LNCaP clone FGC (cell line): Measurements from ENCODE around the gene HOXC13.

Source experiments
- DNase-seq: peaks from one replicate; pipeline ENCODE4 v3.0.0-alpha.2; 2011; ENCODE audit warnings: low read depth
- H3K4me3 ChIP-seq: 2 replicates; pipeline ENCODE4 v1.5.1; 2011; ENCODE audit warnings: mild to moderate bottlenecking, low read depth, low read length, control low read depth
- TF ChIP-seq, protein P1 (sequence below): IDR thresholded peaks from 2 replicates; pipeline ENCODE4 v1.5.1; 2012; ENCODE audit warnings: mild to moderate bottlenecking; ENCODE audit not compliant: control insufficient read depth, insufficient read depth; ENCODE audit errors: extremely low read depth

Gene HOXC13

DNA sequence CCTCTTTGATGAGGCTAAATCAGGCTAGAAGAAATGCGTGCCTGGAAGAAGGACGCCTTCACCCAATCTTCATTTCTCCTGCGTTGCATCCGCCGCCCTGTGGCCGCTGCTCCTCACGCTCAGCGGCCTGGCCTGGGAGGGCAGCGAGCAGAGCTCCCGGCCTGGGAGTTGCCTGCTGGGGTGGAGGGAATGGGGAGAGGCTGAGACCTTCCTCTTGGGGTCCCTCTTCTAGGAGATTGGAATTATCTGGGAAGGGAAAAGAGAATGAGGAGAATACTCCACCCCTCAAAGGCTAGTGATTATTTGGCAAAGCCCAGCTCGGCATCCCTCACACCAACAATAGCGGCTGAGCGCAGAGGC is 13.7 kb downstream of the HOXC13 start:
- no peak overlapping the region for H3K4me3 ChIP-seq
- TF ChIP-seq, protein P1, sequence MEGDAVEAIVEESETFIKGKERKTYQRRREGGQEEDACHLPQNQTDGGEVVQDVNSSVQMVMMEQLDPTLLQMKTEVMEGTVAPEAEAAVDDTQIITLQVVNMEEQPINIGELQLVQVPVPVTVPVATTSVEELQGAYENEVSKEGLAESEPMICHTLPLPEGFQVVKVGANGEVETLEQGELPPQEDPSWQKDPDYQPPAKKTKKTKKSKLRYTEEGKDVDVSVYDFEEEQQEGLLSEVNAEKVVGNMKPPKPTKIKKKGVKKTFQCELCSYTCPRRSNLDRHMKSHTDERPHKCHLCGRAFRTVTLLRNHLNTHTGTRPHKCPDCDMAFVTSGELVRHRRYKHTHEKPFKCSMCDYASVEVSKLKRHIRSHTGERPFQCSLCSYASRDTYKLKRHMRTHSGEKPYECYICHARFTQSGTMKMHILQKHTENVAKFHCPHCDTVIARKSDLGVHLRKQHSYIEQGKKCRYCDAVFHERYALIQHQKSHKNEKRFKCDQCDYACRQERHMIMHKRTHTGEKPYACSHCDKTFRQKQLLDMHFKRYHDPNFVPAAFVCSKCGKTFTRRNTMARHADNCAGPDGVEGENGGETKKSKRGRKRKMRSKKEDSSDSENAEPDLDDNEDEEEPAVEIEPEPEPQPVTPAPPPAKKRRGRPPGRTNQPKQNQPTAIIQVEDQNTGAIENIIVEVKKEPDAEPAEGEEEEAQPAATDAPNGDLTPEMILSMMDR = no peak

DNA sequence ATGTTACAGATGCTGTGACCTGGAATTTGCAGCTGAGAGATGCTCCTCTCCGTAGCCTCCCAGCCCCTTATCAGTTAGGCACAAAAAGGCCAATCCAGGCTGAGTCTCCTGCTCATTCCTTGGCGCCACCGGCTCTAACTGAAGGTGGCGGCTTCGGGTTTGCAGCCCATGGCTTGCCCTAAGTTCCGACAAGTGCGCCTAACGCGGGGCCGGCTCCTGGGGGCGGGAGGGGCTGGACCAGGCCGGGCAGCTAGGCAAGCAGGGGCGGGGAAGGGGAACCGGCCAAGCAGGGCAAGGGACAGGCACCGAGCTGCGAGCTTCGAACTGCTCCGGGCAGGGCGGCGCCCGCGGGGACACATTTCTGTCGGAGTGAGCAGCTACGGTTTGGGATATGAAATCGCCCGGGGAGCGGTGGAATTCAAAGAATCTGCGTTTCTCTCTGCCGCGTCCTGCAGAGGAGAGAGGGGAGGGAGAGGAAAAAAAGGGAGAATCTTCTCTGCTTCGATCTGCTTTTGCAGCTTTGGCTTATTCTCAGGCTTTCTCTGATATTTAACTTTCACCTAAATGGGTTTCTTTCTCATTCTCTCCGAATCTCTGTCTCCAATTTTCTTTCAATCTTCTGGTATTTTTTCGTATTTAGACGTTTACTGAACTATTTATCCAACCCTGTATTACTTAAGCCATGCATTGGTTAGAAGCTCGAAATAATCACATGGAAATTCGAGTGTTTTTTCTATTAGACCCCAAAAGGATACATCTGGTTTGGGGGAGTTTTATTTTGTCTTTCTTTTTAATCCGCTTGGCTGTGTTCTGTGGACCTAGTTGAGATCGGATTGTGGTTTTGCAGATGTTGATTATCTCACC is 14.5 kb downstream of the HOXC13 start:
- DNase-seq = no peak
- TF ChIP-seq, protein P1 = no peak
- H3K4me3 ChIP-seq = no peak overlapping the region

More for the DNA sequence above, 13.7 kb downstream of the HOXC13 start:
- DNase-seq = no peak

DNA sequence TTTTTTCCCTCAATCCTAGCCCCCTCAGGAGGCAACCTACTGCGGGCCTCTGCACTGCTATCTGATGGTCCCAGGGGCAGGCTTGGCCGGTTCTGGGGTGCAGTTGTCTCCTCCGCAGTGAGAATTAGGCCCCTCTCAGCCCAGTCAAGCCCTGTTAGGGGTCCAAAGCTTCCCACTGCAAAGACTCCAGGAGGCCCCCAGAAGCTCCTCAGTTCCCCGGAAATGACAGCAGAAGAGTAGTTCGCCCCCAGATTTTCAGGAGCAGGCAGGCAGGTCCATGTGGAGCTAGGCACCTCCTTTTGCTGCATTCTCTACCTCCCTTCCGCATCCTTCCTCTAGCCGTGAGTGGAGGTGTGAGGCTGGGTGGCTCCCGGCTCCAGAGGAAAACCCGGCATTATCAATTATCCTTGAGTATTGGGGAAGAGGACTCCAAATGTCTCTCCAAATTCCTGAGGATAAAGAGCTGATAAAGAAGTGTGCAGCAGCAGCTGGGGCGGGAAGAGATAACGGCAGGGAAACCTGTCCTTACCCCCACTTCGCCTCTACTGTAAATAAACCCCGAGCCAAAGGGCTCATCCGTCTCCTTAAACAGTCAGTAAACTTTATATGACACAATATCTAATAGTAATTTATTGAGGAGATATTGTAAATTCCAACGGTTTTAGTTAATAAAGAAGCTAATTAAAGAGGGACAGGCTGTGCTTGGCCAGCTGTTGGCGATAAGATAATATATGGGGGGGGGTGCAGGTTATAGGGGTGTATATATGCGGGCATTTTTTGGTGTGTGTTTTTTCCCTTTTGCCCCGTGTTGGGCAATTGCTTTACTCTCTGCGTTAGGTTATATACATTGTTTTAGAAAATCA is 15.4 kb downstream of the HOXC13 start:
- TF ChIP-seq, protein P1 = no peak
- peak overlapping the region; percentile 46 for H3K4me3 ChIP-seq
- no peak for DNase-seq

DNA sequence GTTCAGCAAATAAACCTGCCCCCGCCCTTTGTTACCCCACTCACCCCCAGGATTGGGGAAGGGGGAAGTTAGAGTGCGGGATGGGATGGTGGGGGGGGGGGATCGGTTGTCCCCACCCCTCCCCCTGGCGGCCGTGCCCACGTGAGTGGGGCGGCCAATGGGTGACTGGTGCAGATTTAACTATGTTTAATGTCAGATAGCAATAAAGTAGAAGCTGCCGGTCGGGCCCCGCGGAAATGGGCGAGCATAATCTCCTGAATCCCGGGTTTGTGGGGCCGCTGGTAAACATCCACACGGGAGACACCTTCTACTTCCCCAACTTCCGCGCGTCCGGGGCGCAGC is 16.0 kb downstream of the HOXC13 start, which contains the start of gene HOXC12:
TSS of gene HOXC12 (plus strand) at position 210 of the 342 bp plus-strand sequence. CDS start at position 237, 27 bp downstream.
- H3K4me3 ChIP-seq = peak within 1 kb of the TSS; percentile 46
- TF ChIP-seq, protein P1 = no peak
- DNase-seq = no peak

DNA sequence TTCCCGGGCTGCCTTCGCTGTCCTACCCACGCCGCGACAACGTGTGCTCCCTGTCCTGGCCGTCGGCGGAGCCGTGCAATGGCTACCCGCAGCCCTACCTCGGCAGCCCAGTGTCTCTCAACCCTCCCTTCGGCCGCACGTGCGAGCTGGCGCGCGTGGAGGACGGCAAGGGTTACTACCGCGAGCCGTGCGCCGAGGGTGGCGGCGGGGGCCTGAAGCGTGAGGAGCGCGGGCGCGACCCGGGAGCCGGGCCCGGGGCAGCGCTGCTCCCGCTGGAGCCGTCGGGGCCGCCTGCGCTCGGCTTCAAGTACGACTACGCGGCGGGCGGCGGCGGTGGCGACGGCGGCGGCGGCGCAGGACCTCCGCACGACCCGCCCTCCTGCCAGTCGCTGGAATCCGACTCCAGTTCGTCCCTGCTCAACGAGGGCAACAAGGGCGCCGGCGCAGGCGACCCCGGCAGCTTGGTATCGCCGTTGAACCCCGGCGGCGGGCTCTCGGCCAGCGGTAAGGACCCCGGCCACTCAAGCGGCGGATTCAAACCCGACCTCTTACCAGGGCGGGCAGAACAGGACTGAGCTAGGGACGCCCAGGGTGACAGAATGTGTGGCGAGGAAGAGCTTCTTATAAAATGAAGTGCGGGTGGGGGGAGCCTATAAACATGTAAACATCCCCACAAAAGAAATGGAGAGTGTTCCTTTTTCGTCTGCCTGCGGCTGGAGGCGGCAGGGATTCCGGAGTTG is 16.6 kb downstream of the HOXC13 start:
- DNase-seq = no peak

DNA sequence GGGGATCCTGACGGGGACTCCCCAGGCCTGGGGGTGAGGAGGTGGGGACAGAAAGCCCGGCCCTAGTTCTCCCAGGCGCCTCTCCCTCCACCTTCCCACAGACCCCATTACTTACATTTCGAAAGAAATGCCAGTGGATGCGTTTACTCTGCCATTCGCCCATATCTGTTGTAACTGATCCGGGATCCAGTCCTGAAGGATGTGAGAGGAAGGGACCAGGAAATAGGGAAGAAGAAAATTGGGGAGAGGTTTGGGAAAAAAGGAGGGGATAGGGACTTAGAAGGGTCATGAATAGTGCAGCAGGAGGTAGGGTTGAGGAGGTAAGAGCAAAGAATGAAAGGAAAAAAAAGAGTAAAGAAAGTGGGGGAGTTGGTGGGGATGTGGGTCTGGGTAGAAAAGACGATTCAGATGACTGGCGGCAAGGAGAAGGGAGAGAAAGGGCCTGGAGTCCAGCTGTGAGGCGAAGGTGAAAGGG is 17.2 kb downstream of the HOXC13 start:
- no peak overlapping the region for H3K4me3 ChIP-seq
- no peak for DNase-seq
- TF ChIP-seq, protein P1 = no peak

More for the DNA sequence above, 16.6 kb downstream of the HOXC13 start:
- TF ChIP-seq, protein P1 = no peak
- peak overlapping the region; percentile 46 for H3K4me3 ChIP-seq
